Central memory CD8-positive, alpha-beta T cell (primary cell): ENCODE results near the gene GJD3.
"Not testable (repeated sequence)": the region's sequence is repeated elsewhere in the genome, so short reads cannot be mapped to it uniquely, and the experiment has no call there.

ENCODE experiments used
- ATAC-seq: fragments of 150-1000 bp; cut with Tn5 transposase; replicated peaks from 2 replicates; pipeline ENCODE4 v1.10.0; 2022; ENCODE audit warnings: mild to moderate bottlenecking, moderate FRiP score, moderate number of reproducible peaks; ENCODE audit not compliant: poor library complexity, severe bottlenecking; ENCODE audit errors: extremely low read depth
- DNase-seq, 2 donors: peaks; one replicate each; pipeline ENCODE4 v3.0.0; 2021; ENCODE audit warnings: low spot score in 2 of 2
- H3K27ac Mint-ChIP-seq: one replicate; pipeline ENCODE4 v1.8.0; 2022; ENCODE audit warnings: low read depth, mild to moderate bottlenecking, moderate library complexity, mixed read lengths
- H3K27me3 Mint-ChIP-seq: one replicate; pipeline ENCODE4 v1.8.0; 2022; ENCODE audit warnings: mixed read lengths
- H3K36me3 Mint-ChIP-seq: one replicate; pipeline ENCODE4 v1.8.0; 2022; ENCODE audit warnings: mild to moderate bottlenecking, moderate library complexity, mixed read lengths; ENCODE audit not compliant: insufficient read depth
- H3K4me1 Mint-ChIP-seq: one replicate; pipeline ENCODE4 v1.8.0; 2022; ENCODE audit warnings: mixed read lengths
- H3K4me3 Mint-ChIP-seq: one replicate; pipeline ENCODE4 v1.8.0; 2022; ENCODE audit warnings: mild to moderate bottlenecking, moderate library complexity, mixed read lengths
- H3K9me3 Mint-ChIP-seq: one replicate; pipeline ENCODE4 v1.8.0; 2022; ENCODE audit warnings: mixed read lengths

GJD3 gene

GRCh38 chr17:40364121-40364861, at the start of gene GJD3:
Gene GJD3 (minus strand): TSS chr17:40364737. CDS start chr17:40363815, 922 bp downstream.
- peaks cover 12% of the 10 kb centered on the region for H3K27me3 Mint-ChIP-seq
- no peak for ATAC-seq

GRCh38 chr17:40414312-40414711, 49.8 kb upstream of the GJD3 start:
- not testable (repeated sequence) for H3K9me3 Mint-ChIP-seq, H3K4me3 Mint-ChIP-seq, H3K27me3 Mint-ChIP-seq, H3K36me3 Mint-ChIP-seq, H3K4me1 Mint-ChIP-seq, DNase-seq, ATAC-seq, H3K27ac Mint-ChIP-seq

More at GRCh38 chr17:40364121-40364861, at the start of gene GJD3:
- peak within 1 kb of the TSS; percentile 74 for H3K4me3 Mint-ChIP-seq
- H3K27ac Mint-ChIP-seq, result no peak within 1 kb of the TSS
- peaks cover 13% of the 10 kb centered on the region for H3K4me1 Mint-ChIP-seq
- H3K9me3 Mint-ChIP-seq, result no peaks in the 10 kb centered on the region
- peaks cover 1% of the 10 kb centered on the region for H3K36me3 Mint-ChIP-seq
- DNase-seq, result no peak

GRCh38 chr17:40412880-40413279, 48.3 kb upstream of the GJD3 start:
- H3K4me1 Mint-ChIP-seq, result peaks cover 5% of the 10 kb centered on the region
- ATAC-seq (no peak), DNase-seq (no peak)
- H3K27me3 Mint-ChIP-seq, result no peaks in the 10 kb centered on the region
- no peak overlapping the region for H3K4me3 Mint-ChIP-seq
- H3K36me3 Mint-ChIP-seq, result peaks cover 4% of the 10 kb centered on the region
- no peak overlapping the region for H3K27ac Mint-ChIP-seq
- no peaks in the 10 kb centered on the region for H3K9me3 Mint-ChIP-seq

GRCh38 chr17:40411821-40412220, 47.3 kb upstream of the GJD3 start:
- Mint-ChIP-seq H3K9me3 (no peaks in the 10 kb centered on the region), H3K27ac (peak overlapping the region; percentile 75), H3K27me3 (no peaks in the 10 kb centered on the region), H3K4me1 (no peaks in the 10 kb centered on the region), H3K36me3 (no peaks in the 10 kb centered on the region), H3K4me3 (no peak overlapping the region)
- no peak for DNase-seq
- no peak for ATAC-seq

- Mint-ChIP-seq H3K27me3 (no peaks in the 10 kb centered on the region), H3K4me3 (no peak overlapping the region), H3K27ac (peak overlapping the region; percentile 32), H3K36me3 (peaks cover 2% of the 10 kb centered on the region), H3K9me3 (no peaks in the 10 kb centered on the region), H3K4me1 (no peaks in the 10 kb centered on the region)
- ATAC-seq (no peak), DNase-seq (no peak)
Observed at GRCh38 chr17:40410082-40410481, 45.5 kb upstream of the GJD3 start.

- not testable (repeated sequence) for H3K27me3 Mint-ChIP-seq, H3K4me1 Mint-ChIP-seq, H3K9me3 Mint-ChIP-seq, H3K27ac Mint-ChIP-seq, H3K36me3 Mint-ChIP-seq, ATAC-seq, DNase-seq, H3K4me3 Mint-ChIP-seq
Observed at GRCh38 chr17:40409540-40409939, 45.0 kb upstream of the GJD3 start.

- Mint-ChIP-seq H3K9me3 (no peaks in the 10 kb centered on the region), H3K4me3 (no peak overlapping the region), H3K4me1 (peaks cover 8% of the 10 kb centered on the region), H3K27ac (no peak overlapping the region), H3K27me3 (no peaks in the 10 kb centered on the region), H3K36me3 (peaks cover 4% of the 10 kb centered on the region)
- DNase-seq, result no peak
- ATAC-seq, result no peak
Observed at GRCh38 chr17:40407460-40407859, 42.9 kb upstream of the GJD3 start.

GRCh38 chr17:40404003-40404402, 39.5 kb upstream of the GJD3 start:
- Mint-ChIP-seq H3K27me3 (no peaks in the 10 kb centered on the region), H3K27ac (no peak overlapping the region), H3K36me3 (peaks cover 5% of the 10 kb centered on the region), H3K9me3 (no peaks in the 10 kb centered on the region), H3K4me3 (no peak overlapping the region), H3K4me1 (peaks cover 20% of the 10 kb centered on the region)
- DNase-seq (no peak), ATAC-seq (no peak)

GRCh38 chr17:40402668-40403067, 38.1 kb upstream of the GJD3 start:
- Mint-ChIP-seq H3K4me3 (peak overlapping the region; percentile 18), H3K9me3 (no peaks in the 10 kb centered on the region), H3K27me3 (no peaks in the 10 kb centered on the region), H3K4me1 (peaks cover 20% of the 10 kb centered on the region), H3K36me3 (peaks cover 7% of the 10 kb centered on the region), H3K27ac (peak overlapping the region; percentile 47)
- peak; percentile 40 for ATAC-seq
- no peak for DNase-seq

- Mint-ChIP-seq H3K9me3 (no peaks in the 10 kb centered on the region), H3K4me3 (no peak overlapping the region), H3K27me3 (no peaks in the 10 kb centered on the region), H3K36me3 (peaks cover 7% of the 10 kb centered on the region), H3K27ac (no peak overlapping the region), H3K4me1 (peaks cover 20% of the 10 kb centered on the region)
- no peak for ATAC-seq
- DNase-seq, result no peak
Observed at GRCh38 chr17:40399185-40399584, 34.6 kb upstream of the GJD3 start.

- not testable (repeated sequence) for H3K27me3 Mint-ChIP-seq, H3K27ac Mint-ChIP-seq, ATAC-seq, H3K4me3 Mint-ChIP-seq, H3K4me1 Mint-ChIP-seq, H3K36me3 Mint-ChIP-seq, H3K9me3 Mint-ChIP-seq, DNase-seq
Observed at GRCh38 chr17:40386555-40386954, 22.0 kb upstream of the GJD3 start.

GRCh38 chr17:40382251-40382650, 17.7 kb upstream of the GJD3 start:
- H3K4me1 Mint-ChIP-seq, result no peaks in the 10 kb centered on the region
- H3K4me3 Mint-ChIP-seq, result no peak overlapping the region
- no peak overlapping the region for H3K27ac Mint-ChIP-seq
- no peaks in the 10 kb centered on the region for H3K9me3 Mint-ChIP-seq
- H3K27me3 Mint-ChIP-seq, result no peaks in the 10 kb centered on the region
- ATAC-seq, result no peak
- H3K36me3 Mint-ChIP-seq, result no peaks in the 10 kb centered on the region
- DNase-seq, result no peak

- Mint-ChIP-seq H3K27ac (peak overlapping the region; percentile 79), H3K4me3 (no peak overlapping the region), H3K9me3 (no peaks in the 10 kb centered on the region), H3K4me1 (no peaks in the 10 kb centered on the region), H3K27me3 (no peaks in the 10 kb centered on the region), H3K36me3 (peaks cover 2% of the 10 kb centered on the region)
- ATAC-seq (no peak), DNase-seq (no peak)
Observed at GRCh38 chr17:40378966-40379365, 14.4 kb upstream of the GJD3 start.
